Right atrium auricular region (tissue), 2 donors: Measurements from ENCODE around the gene ACBD4. TPM values are rescaled to one million over a fixed set of nuclear protein-coding genes. Genes with fewer than 3 reads are reported as not detected.

Experiments
- DNase-seq: peaks from one replicate; pipeline ENCODE4 v3.0.0-alpha.2; 2019; ENCODE audit warnings: low spot score
- H3K27ac ChIP-seq, 2 donors: fragments of 200-600 bp; sonication (generic); 1 replicate in 1 of 2; 2 replicates in 1 of 2; pipeline ENCODE4 v1.5.1; 2016 to 2019
- H3K27me3 ChIP-seq, 2 donors: fragments of 200-600 bp; sonication (generic); one replicate each; pipeline versions ENCODE4 v1.5.1 to v1.6.0; 2017 to 2019
- H3K36me3 ChIP-seq: fragments of 200-600 bp; sonication (generic); one replicate; pipeline ENCODE4 v1.5.1; 2016
- H3K4me1 ChIP-seq, 2 donors: fragments of 200-600 bp; sonication (generic); one replicate each; pipeline versions ENCODE4 v1.5.1 to v1.6.0; 2017 to 2019
- H3K4me3 ChIP-seq, 2 donors: fragments of 200-600 bp; sonication (generic); 1 replicate in 1 of 2; 2 replicates in 1 of 2; pipeline ENCODE4 v1.5.1; 2017 to 2019; ENCODE audit warnings: mild to moderate bottlenecking in 1 of 2, moderate library complexity in 1 of 2
- H3K9me3 ChIP-seq, 2 donors: fragments of 200-600 bp; sonication (generic); one replicate each; pipeline ENCODE4 v1.5.1; 2019
- total RNA-seq, 2 donors: library from RNA; depleted of rRNA; stranded (reverse); fragments of >200 nt; gene quantifications; one replicate each; pipeline ENCODE4 v1.1.0, GENCODE V29; 2016
- TF ChIP-seq, protein P1 (sequence below), 2 donors: fragments of 200-600 bp; sonication (generic); IDR thresholded peaks; one replicate each; pipeline ENCODE4 v1.5.1; 2019; ENCODE audit warnings: antibody characterized with exemption in 2 of 2

Gene ACBD4
- total RNA-seq, 2 donors from 2014 or later = 9.0 to 9.4 TPM

- no peaks in the 10 kb centered on the region for H3K27me3 ChIP-seq
- peaks cover 71% of the 10 kb centered on the region for H3K36me3 ChIP-seq
- DNase-seq = no peak
- TF ChIP-seq, protein P1, sequence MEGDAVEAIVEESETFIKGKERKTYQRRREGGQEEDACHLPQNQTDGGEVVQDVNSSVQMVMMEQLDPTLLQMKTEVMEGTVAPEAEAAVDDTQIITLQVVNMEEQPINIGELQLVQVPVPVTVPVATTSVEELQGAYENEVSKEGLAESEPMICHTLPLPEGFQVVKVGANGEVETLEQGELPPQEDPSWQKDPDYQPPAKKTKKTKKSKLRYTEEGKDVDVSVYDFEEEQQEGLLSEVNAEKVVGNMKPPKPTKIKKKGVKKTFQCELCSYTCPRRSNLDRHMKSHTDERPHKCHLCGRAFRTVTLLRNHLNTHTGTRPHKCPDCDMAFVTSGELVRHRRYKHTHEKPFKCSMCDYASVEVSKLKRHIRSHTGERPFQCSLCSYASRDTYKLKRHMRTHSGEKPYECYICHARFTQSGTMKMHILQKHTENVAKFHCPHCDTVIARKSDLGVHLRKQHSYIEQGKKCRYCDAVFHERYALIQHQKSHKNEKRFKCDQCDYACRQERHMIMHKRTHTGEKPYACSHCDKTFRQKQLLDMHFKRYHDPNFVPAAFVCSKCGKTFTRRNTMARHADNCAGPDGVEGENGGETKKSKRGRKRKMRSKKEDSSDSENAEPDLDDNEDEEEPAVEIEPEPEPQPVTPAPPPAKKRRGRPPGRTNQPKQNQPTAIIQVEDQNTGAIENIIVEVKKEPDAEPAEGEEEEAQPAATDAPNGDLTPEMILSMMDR (IDR thresholded peaks at IDR 0.05) = no peak
- H3K4me1 ChIP-seq = peaks cover 0 to 40% of the 10 kb centered on the region in 2 donors
- H3K4me3 ChIP-seq = no peak overlapping the region
- no peaks in the 10 kb centered on the region for H3K9me3 ChIP-seq
- peak overlapping the region in 1 of 2 donors; percentile 32 for H3K27ac ChIP-seq
Measured at GRCh38 chr17:45088741-45089140, 46.7 kb upstream of the ACBD4 start.

DNA sequence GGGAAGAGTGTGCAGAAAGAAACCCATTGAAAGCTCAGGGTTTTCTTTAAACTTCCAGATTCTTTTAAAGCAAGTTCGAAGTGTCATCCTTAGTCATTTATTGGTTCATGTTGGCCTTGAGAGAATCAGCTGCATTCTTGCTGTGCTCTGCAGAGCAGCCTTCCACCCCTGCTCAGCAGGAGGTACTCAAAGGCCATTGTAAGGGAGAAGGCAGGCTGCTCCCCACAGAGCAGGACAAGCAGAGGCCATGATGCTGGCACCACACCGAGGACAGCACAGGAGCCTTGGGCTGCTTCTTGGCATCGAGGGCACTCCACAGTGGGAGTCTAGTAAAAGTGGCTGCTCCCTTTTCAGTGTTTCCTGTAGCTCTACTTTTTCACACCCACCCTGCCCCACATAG lies 44.8 kb upstream of the ACBD4 start:
- no peaks in the 10 kb centered on the region for H3K9me3 ChIP-seq
- H3K27ac ChIP-seq = no peak overlapping the region
- peaks cover 0 to 49% of the 10 kb centered on the region in 2 donors for H3K4me1 ChIP-seq
- no peak for DNase-seq
- H3K36me3 ChIP-seq = peaks cover 74% of the 10 kb centered on the region
- TF ChIP-seq, protein P1 (IDR thresholded peaks at IDR 0.05) = no peak
- no peak overlapping the region for H3K4me3 ChIP-seq
- H3K27me3 ChIP-seq = no peaks in the 10 kb centered on the region

GRCh38 chr17:45091778-45092425 lies 43.6 kb upstream of the ACBD4 start:
- Histone ChIP-seq H3K27me3 (no peaks in the 10 kb centered on the region), H3K4me1 (peaks cover 0 to 54% of the 10 kb centered on the region in 2 donors), H3K36me3 (peaks cover 74% of the 10 kb centered on the region), H3K4me3 (no peak overlapping the region), H3K27ac (peak overlapping the region; percentile 82 to 93), H3K9me3 (no peaks in the 10 kb centered on the region)
- DNase-seq = no peak
- TF ChIP-seq, protein P1 (IDR thresholded peaks at IDR 0.05) = no peak

GRCh38 chr17:45092911-45093430 lies 42.5 kb upstream of the ACBD4 start:
- Histone ChIP-seq H3K4me1 (peaks cover 0 to 44% of the 10 kb centered on the region in 2 donors), H3K9me3 (no peaks in the 10 kb centered on the region), H3K36me3 (peaks cover 75% of the 10 kb centered on the region), H3K27ac (peak overlapping the region; percentile 82 to 93), H3K4me3 (no peak overlapping the region), H3K27me3 (no peaks in the 10 kb centered on the region)
- DNase-seq = peak; percentile 95
- TF ChIP-seq, protein P1 (IDR thresholded peaks at IDR 0.05) = no peak

DNA sequence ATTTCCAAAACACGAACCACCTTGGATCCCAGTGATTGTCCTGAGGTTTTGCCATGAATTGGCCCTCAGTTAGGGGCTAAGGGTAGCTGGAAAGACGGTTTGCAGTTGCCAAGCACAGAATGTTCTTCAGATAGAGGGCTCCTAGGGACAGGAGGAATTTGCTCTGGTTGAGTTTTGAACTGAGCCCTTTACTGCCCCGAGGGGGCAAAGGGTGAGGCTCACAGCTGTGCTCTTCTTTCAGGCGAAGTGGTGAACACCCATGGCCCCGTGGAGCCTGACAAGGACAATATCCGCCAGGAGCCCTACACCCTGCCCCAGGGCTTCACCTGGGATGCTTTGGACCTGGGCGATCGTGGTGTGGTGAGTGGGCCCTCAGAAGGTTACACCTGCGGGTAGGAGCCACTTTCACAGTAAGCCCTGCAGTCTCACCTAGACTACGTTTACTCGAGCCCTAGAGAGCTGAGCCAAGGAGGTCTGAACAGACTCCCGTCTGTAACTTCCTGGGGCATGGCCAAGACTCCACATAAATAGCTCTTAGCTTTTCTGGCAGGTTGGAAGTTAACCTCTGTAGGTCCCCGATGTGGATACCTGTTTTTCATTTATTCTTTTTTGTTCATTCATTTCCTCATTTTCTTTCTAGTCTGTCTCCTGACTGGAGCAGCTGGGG lies 41.9 kb upstream of the ACBD4 start:
- peaks cover 0 to 45% of the 10 kb centered on the region in 2 donors for H3K4me1 ChIP-seq
- H3K36me3 ChIP-seq = peaks cover 75% of the 10 kb centered on the region
- DNase-seq = no peak
- TF ChIP-seq, protein P1 (IDR thresholded peaks at IDR 0.05) = no peak
- H3K4me3 ChIP-seq = no peak overlapping the region
- H3K27me3 ChIP-seq = no peaks in the 10 kb centered on the region
- H3K9me3 ChIP-seq = no peaks in the 10 kb centered on the region
- H3K27ac ChIP-seq = peak overlapping the region; percentile 82 to 93
